GM19452 (cell line): Measurements from ENCODE around the gene ATP1A2.

Experiments used
- ATAC-seq: cut with Tn5 transposase; IDR thresholded peaks from one replicate; pipeline ENCODE4 v1.9.1; 2021; ENCODE audit not compliant: unreplicated experiment

Gene ATP1A2

DNA sequence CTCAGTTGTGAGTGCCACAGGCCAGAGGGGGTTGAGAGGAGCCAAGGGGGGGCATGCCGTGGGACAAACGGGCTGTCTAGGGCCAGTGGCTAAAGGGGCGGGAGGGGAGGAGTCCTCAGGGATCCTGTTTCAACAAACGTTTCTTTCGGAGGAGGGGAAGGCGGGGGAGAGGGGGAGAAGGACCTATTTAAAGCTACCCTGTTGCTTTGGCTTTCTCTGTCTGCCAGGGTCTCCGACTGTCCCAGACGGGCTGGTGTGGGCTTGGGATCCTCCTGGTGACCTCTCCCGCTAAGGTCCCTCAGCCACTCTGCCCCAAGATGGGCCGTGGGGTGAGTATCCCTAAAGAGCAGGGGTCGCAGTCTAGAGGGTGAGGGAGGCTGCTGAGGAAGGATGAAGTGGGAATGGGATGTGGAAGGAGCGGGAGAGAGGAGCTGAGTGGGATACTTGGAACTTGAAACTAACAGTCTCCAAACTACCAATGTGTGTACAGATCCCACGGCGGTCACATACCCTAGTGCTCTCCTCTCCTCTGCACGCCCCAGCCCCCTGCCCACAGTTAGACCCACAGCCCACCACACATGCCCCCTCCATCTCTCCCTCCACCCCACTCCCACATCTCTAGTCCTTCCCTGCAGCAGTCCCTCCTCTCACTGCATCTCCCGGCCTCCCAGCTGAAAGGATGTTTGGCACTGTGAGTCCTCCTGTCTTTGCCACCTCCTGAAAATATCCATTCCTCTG lies at the start of gene ATP1A2:
TSS of gene ATP1A2 (plus strand) at position 215 of the 738 bp plus-strand sequence. CDS start at position 318, 103 bp downstream.
- no peak for ATAC-seq

DNA sequence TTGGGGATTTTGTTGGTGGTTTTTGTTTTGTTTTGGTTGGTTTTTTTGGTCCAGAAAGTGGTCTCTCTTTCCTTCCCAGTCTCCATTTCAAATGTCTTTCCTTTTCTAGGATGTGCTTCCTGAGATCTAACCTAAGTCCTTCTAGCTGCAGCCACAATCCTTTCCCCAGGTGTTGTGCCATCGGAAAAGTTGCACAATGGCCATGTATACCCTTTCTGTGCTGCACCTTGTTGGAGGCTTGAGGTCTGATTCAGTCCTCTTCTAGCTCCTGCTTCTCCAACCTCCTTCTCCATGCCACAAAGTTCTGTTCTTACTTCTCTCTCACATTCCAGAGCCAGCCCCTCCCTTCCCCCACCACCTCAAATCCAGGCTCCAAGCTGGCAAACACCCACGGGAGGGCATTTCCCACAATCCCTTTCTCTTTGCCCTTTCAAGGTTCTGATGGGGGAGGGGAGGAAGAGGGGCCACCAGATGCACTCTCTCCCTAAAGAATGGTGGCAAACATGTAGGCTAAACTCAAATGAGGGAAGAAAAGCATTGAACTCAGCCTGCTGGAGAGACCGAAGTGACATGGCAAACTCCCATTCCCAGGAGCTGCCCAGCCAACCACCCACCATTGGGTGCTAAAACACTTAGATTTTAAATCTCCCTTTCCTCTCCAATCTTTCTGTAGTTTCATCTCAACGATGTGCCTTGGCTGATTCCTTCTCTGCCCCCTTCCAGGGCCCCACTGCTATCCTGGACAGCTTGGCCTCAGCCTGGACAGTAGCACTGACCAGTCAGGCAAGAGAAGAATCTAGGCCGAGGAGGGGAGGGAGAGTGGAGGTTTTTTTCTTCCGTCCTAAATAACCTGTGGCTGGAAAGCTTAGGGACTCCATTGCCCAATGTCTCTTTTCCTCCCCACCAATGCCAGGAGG lies 48.5 kb upstream of the ATP1A2 start:
- ATAC-seq: no peak

DNA sequence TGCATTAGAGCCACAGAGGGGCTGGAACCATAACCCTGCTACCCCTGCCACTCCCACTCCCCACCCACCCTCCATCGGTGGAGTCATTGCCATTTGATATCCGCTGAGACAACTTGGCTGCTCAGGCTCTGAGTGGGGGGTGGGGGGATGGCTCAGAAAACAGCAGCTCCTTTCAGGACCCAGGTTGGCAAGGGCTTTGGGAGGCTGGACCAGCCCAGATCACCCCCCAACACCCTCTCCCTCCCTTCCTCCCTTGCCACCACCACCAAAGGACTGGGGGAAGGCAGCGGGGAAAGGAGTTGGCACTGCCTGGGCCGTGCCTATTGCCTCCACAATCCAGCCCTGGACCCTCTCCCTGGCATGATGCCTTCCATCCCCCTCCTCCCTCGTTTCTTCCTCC lies 47.3 kb upstream of the ATP1A2 start:
- no peak for ATAC-seq

DNA sequence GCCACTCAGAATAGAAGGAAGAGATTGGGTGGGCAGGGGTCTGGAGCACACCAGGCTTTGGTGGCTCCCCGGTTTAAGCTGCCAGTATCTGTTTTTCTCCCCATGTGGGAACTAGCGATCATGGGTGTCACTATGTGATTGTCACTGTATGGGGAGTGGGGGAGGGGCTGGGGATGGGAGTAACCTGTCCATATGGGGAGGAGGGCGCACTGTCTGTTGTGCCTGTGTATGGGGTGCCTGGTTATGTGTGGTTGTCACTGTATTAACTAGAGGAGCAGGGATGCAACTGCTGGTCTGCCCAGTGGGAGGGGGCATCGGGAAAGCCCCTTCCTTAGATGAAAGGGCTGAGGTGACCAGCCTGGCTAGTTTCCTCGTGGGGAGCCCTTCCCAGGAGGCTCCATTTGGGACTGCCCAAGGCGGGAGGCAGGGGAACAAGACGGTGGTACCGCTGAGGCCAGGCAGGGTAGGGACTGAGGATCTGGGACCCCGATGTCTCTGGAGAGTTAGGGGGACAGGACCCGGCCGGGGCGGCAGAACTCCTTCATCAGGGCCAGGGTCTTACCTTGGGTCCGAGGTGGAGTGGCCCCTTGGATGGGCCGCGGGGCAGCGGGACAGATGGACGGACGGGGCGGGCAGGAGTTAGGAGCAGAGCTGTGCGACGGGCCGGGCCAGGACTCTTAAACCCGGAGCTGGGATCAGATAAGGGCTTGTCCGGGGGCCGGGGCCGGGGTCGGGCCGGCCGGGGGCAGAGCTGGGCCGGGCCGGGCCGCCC lies 45.9 kb upstream of the ATP1A2 start, which contains the start of gene KCNJ10:
TSS of gene KCNJ10 (minus strand) at position 701 of the 772 bp plus-strand sequence. CDS start 27,628 bp downstream, outside the sequence.
- no peak for ATAC-seq

DNA sequence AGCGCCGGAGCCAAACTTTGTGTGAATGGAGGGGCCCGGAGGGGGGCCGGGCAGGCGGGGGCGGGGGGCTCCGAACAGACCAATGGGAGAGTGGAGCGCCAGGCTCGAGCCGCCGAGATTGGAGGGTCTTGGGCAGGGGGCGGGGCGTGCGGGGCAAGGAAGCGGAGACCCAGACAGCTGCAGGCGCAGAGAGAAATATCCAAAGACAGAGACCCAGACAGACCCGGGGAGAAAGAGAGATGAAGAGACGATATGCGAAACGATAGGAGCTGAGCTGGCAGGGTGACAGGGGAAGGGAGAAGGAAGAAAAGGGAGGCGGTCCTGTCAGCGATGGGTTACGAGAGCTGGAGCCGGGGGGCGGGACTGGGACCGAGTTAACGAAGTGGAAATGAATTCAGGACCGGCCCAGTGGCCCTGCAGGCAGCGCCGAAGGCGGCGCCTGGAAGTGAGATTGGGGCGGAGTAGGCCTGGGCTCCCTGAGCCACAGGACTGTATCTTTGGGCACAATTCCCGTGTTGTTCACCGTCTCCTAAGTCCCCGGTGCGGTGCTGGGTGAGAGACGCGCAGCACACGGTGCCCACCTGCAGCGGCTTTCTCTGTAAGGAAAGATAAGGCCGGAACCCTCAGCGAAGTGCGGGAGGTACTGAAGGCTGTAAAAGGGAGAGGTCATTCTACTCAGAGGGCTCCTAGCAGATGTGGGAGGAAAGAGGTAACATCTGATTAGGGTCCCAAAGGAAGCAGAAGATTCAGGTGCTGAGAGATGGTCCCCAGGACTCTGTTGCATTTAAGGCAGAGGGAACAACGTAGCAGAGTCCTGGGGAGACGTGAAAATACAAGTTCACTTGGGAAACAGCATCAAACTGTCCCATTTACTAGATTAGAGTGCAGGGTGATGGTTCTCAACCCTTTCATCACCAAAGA lies 45.1 kb upstream of the ATP1A2 start:
- ATAC-seq: no peak

DNA sequence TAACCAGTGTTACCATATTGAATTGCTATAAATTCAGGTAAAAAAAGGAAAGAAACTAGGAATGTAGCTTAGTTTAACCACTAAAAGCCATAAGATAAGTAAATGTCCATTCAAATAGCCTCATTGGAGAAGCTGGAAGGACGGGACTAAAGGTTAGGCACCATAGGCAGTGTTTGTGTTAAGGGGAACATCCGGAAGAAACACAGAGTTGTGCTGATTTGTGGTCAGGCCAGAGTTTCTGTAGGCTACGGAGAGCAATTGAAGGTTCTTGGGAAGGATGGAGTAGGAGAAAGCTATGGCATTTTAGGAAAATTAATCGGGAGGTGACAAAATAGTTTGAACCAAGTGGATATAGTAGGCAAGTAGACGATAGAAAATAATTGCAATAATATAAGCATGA lies 44.3 kb upstream of the ATP1A2 start:
- ATAC-seq: no peak

DNA sequence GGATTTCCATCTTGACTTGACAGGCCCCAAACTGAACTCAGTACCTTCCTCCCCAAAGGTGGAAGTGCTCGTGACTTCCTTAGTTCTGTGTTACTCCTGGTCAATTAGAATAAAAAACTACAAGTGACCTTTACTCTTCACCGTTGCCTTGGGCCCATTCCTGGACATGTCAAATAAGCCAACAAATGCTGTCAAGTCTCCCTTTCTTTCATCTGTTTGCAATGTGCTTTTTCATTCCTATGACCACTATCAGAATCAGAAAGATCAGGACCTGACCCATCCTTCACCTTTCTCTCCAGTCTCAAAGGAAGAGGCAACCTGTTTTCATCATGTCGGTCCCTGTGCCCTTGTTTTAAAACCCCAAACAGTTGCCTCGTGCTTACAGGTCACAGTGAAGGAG lies 40.7 kb upstream of the ATP1A2 start:
- no peak for ATAC-seq

DNA sequence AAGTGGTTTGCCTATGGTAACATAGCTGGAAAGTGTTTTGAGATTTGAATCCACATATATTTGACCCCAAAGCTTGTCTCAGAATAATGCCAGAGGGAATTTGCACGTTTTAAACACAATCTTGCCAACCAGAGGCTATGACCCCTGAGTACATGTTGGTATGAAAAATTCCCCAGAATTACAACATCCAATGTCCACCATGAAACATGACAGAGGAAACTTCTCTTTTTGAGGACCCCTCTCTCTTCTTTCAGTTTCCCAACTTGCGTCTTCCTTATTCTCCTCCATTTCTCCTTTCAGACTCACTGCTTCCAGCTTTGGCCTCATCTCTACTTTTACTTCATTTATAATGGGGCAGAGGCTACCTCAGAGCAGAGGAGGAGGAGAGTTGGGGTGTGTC lies 39.7 kb upstream of the ATP1A2 start:
- ATAC-seq: no peak

DNA sequence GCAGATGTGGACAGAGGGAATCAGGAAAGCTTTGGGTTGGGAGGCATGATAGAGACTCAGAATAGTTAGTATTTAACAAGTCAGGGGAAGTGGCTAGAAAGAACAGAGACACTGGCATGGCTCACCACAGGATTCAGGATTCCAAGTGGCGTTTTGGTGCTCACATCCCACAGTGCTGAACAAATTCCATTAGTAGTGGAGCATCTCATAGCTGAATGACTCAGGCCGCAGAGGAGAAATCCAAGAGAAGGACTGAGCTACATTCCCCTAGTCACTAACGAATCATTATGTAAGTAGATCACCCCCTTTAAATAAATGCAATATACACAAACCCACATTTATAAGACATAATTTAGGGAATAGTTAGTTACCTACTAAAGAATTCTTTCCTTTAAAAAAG lies 39.3 kb upstream of the ATP1A2 start:
- no peak for ATAC-seq

DNA sequence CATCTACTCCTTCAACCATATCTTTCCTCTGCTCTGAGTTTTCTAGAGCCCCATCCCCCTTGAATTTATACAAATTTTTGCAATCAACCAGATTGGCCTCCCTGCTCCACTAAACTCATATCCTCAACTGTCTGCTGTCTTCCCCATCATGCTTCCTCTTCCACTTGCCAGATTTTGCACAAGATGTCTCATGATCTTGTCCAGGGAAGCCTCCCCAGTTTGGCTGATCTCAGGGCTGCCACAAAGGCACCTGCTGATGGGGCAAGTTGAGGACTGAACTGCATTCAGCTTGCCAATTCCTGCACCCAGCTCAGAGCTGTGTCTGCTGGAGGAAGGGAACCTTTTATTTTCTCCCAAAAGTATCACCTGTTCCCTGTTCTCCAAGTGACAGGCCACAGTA lies 38.1 kb upstream of the ATP1A2 start:
- no peak for ATAC-seq

DNA sequence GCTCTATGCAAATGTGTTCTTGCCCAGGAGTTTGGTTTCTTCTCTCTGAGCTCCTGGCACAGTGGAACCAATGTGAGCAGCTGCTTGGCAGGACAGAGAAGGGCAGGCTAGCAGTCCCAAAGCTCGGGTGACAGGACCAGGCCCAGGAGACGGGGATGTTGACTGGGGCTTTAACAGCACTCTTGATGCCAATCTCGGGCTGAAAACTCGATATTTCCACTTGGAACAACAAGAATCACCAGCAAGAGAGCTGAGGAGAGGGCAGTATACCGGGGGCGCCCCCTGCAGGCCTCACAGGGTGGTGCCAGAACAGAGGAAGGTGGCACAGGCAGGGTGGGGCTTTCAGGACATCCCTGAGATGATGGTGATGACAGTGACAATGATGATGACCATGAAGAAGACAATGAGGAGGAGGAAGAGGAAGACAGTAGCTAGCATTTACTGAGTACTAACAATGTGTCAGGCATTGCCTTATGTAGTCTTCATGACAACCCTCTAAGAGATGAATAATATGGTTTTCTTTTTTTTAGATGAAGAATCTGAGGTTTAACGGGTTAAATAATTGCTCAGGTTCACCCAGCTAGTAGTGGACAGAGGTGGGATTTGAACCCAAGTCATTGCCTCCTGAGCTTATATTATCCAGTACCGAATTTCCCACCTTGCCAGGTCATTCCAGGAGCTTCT lies 36.9 kb upstream of the ATP1A2 start:
- ATAC-seq: peak; percentile 59

DNA sequence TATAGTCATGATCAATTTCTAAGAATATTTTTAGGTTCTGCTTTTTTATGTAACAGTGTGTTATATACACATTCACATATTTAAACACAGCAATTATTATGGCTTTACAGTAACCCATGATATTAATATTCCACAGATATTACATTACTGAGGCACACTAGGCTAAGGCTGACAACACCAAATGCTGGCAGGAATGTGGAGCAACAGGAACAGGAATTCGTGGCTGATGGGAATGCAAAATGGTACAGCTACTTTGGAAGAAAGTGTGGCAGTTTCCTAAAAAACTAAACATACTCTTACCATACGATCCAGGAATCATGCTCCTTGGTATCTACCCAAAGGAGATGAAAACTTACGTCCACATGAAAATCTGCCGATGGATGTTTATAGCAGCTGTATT lies 36.1 kb upstream of the ATP1A2 start:
- ATAC-seq: no peak

DNA sequence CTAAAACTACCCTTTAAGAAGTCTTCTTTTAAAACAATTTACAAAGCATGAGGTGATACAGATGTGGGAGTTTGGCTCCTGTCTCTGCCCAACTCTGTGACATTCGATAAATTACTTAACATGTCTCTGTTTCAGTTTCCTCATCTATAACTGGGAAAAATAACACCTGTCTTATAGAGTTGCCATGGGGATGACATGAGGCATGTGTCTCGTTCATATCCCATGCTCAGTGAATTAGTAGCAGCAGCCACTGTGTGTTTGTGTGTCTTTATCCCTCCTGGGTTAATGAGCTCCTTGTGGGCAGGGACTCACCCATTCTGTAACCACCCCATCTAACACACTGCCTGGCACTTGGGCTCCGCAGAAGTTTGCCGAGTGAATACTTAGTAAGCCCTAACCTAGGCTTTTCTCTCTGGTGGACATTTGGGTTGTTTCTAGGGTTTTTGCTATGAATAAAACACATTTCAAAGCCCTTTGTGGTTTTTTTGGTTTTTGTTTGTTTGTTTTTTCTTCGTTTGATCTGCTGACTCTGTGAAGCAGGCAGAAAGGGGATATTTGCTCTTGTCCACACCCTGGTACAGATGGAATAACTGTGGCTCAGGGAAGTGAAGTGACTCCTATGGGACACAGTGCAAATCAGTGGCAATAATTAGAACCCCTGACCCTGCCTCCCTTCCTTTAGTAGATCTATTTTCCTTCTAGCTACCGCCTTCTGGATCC lies 35.0 kb upstream of the ATP1A2 start:
- ATAC-seq: no peak

DNA sequence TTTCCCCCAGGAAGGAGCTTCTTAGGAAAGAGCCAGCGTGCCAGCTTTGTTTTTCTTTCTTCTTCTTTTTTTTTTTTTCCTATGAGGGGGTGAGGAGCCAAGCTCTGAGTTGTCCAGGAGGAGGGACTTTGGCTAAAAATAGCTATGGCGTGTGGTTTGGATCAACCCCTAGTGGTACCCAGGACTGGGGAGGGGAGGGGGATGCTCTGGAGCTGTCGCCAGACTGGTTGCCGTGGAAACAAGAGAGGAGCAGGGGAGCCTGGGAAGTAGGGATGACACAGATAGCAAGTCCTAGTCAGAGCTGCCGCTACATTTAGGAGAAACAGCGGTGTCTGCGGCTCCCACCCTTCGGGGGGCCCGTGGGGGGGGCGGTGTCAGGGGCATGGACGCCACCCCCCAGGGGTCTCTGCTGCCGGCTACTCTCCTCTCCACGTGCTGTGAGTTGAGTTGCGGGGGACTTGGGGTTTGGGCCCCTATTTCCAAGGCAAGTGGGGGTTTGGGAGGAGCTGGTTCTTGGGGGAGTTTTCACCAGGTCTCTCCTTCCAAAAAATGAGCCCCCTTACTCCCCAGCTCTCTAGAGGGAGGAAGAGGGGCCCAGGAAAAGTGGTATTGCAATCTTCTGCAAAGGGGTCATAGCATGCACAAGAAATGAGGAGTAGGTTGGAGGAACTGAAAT lies 34.2 kb upstream of the ATP1A2 start, which contains the start of gene KCNJ9:
TSS of gene KCNJ9 (plus strand) at position 278 of the 676 bp plus-strand sequence. CDS start 2,493 bp downstream, outside the sequence.
- no peak for ATAC-seq

DNA sequence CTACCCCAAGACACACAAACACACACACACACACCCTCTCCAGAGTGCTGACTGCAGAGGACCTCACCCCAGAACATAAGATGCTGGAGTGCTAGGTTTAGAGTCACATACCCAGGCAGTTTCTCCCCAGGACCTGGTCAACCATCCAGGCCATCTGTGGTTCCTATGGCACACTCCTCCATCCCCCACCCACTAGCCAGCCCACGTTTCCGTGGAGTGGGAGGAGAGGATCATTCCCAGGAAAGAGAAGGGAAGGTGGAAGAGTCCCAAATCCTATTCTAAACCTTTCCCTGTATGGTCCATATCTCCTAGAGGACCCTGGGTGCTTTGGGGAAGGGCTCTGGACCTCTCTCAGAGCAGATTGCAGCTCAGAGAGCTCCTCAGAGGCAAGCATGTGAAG lies 33.1 kb upstream of the ATP1A2 start:
- no peak for ATAC-seq

DNA sequence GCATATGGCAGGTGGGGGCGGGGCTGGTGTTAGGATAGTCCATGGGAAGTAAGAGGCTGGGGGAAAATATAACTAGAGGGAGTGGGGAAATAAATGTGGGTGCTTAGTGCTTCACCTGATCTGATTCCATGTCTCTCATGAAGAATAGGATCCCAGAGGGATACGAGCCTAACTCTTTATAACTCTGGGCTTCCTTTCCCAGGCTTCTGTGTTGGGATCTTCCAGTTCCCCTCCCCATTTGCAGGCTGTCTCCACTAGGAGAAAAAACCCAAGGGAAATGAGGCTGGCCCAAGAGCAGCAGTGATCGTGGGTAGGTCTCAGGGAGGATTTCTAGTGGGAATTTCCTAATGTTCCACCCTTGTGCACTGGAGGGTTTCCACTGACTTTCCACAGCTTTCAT lies 32.6 kb upstream of the ATP1A2 start:
- no peak for ATAC-seq

DNA sequence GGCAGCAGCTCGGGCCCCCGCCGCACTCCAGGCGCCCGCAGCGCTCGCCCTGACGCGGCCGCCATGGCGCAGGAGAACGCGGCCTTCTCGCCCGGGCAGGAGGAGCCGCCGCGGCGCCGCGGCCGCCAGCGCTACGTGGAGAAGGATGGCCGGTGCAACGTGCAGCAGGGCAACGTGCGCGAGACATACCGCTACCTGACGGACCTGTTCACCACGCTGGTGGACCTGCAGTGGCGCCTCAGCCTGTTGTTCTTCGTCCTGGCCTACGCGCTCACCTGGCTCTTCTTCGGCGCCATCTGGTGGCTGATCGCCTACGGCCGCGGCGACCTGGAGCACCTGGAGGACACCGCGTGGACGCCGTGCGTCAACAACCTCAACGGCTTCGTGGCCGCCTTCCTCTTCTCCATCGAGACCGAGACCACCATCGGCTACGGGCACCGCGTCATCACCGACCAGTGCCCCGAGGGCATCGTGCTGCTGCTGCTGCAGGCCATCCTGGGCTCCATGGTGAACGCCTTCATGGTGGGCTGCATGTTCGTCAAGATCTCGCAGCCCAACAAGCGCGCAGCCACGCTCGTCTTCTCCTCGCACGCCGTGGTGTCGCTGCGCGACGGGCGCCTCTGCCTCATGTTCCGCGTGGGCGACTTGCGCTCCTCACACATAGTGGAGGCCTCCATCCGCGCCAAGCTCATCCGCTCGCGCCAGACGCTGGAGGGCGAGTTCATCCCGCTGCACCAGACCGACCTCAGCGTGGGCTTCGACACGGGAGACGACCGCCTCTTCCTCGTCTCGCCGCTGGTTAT lies 31.4 kb upstream of the ATP1A2 start:
- peak; percentile 53 for ATAC-seq
